Ovary (tissue), 3 donors: ENCODE data around the gene SCN5A.

Experiments
- EP300 ChIP-seq: sonication (generic); formaldehyde crosslinking; IDR thresholded peaks from one replicate; pipeline ENCODE4 v1.6.1; 2017; ENCODE audit warnings: antibody characterized with exemption
- POLR2A ChIP-seq: fragments of 450-650 bp; IDR thresholded peaks from one replicate; pipeline ENCODE4 v1.6.1; 2017; ENCODE audit warnings: antibody characterized with exemption, mild to moderate bottlenecking, moderate library complexity
- TF ChIP-seq, protein P1 (sequence below), 3 donors: fragments of 450-650 bp in 2 of 3; fragments of 200-600 bp in 1 of 3; IDR thresholded peaks; one replicate each; pipeline versions ENCODE4 v1.5.1 to v1.8.0; 2016 to 2022; ENCODE audit warnings: antibody characterized with exemption in 3 of 3, mild to moderate bottlenecking in 1 of 3
- donor health status: DM: no; HTN: no; CAD: no.

GRCh38 chr3:38560996-38561717, 88.3 kb downstream of the SCN5A start:
- TF ChIP-seq EP300: no peak
- TF ChIP-seq, protein P1, sequence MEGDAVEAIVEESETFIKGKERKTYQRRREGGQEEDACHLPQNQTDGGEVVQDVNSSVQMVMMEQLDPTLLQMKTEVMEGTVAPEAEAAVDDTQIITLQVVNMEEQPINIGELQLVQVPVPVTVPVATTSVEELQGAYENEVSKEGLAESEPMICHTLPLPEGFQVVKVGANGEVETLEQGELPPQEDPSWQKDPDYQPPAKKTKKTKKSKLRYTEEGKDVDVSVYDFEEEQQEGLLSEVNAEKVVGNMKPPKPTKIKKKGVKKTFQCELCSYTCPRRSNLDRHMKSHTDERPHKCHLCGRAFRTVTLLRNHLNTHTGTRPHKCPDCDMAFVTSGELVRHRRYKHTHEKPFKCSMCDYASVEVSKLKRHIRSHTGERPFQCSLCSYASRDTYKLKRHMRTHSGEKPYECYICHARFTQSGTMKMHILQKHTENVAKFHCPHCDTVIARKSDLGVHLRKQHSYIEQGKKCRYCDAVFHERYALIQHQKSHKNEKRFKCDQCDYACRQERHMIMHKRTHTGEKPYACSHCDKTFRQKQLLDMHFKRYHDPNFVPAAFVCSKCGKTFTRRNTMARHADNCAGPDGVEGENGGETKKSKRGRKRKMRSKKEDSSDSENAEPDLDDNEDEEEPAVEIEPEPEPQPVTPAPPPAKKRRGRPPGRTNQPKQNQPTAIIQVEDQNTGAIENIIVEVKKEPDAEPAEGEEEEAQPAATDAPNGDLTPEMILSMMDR (IDR thresholded peaks at IDR 0.05): no peak
- TF ChIP-seq POLR2A: no peak
